Dermis microvascular lymphatic vessel endothelial cell (primary cell): Measurements from ENCODE around the gene MYPN. TPM values are rescaled to one million over a fixed set of nuclear protein-coding genes. Genes with fewer than 3 reads are reported as not detected.

Experiments
- DNase-seq, 2 donors: peaks; one replicate each; pipeline versions ENCODE4 v3.0.0 to v3.0.0-alpha.2; 2010; ENCODE audit warnings: low read depth in 2 of 2
- total RNA-seq: library from RNA; depleted of rRNA; stranded (reverse); fragments of >200 nt; gene quantifications from 2 replicates; pipeline ENCODE4 v1.2.1, GENCODE V29; 2014

Gene MYPN
- total RNA-seq, 1 donor from 2014 or later, result under 0.01 TPM

DNA sequence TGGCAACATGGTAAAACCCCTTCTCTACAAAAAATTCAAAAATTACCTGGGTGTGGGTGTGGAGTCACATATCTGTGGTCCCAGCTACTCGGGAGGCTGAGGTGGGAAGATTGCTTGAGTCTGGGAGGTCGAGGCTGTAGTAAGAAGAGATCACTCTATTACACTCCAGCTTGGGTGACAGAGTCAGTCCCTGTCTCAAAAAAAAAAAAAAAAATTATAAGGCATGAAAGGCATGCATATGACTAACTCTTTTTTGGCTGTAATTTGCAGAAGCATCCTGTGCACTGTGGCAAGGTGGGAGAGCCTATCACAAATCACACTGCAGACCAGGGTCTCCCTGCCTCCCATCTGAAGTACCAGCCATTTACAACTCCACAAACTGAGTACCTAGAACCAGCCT lies 14.1 kb upstream of the MYPN start:
- peak in 1 of 2 donors; percentile 7 for DNase-seq

DNA sequence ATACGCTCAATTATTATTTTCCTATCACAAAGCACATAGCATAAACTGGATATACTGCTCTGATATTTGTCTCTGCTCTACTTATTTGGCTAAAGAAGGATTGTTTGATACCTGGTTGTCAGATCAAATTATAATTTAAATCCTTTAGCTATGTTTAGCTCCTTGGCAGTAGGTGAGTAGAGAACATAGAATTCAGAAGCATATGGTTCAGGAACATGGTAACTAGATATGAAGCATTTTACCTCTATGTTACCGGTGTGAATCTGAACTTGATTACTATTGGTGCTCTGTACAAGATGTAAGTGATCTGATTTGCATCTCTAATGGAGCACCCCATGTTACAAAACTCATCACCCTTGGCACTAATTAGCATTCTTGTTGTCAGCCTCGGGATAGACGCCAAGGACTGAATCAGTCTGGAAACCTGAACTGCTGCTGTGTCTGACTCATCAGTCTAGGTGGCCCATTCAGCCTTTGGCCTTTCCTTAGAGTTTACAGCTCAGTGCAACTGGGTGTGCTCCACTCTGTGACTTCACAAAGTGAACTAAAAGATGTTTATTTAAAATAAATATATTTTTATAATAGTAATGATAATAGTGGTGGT lies 12.3 kb upstream of the MYPN start:
- DNase-seq, result peak in 1 of 2 donors; percentile 84

DNA sequence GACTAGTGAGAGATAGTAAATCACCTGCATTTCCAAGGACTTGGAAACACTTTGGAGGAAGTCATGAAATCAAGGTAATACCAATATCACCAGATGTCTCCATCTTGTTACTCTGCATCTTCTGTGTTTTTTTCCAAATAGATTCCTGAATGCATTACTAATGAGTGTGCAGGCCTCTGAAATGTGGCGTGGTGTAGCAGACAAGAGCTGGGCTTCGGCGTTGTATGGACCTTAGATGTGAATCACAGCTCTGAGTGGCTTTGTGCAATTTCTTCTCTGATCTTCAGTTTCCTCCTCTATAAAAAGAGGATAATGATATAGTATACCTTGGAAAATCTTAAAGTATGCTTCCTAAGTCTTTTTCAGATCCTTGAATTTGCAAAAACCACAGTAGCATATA lies 9.6 kb upstream of the MYPN start:
- DNase-seq, result no peak

DNA sequence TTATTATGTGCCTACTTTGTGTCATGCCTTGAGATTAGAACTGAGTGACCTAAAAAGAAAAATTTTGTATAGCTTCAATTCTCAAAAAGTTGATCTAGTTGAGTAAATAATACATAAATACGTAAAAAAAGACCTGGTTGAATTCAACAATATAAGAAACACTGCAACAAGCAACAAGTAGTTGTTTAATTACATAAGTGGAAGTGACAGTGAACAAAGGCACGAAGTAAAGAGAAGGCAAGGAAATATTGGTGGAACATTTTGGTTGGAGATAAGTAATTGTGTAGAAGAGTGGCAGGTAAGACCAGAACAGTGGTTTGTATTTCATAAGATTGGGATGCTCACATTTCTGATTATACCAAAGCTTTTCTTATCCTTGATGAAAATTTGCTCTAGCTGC lies 8.2 kb upstream of the MYPN start:
- DNase-seq, result no peak

DNA sequence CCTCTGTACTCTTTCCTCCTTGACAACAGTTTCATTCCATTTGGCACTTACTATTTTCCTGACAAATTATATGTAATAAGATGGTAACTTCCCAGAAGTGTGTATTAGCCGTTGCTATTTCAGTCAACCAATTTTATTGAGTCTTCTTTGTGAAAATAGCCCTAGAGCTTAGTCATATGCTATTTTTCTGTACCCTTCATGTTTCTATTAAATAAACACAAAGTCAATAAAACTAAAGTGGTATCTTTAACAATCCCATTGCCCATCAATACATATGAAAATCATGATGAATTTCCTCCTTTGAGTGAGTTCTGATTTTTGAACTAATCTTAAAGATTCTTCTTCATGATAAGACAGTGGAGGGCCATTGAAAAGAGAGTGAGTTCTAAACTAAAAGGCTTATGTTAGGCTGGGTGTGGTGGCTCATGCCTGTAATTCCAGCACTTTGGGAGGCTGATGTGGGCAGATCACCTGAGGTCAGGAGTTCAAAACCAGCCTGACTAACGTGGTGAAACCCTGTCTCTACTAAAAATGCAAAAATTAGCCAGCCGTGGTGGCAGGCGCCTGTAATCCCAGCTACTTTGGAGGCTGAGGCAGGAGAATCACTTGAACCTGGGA lies 5.9 kb upstream of the MYPN start:
- DNase-seq, result no peak

DNA sequence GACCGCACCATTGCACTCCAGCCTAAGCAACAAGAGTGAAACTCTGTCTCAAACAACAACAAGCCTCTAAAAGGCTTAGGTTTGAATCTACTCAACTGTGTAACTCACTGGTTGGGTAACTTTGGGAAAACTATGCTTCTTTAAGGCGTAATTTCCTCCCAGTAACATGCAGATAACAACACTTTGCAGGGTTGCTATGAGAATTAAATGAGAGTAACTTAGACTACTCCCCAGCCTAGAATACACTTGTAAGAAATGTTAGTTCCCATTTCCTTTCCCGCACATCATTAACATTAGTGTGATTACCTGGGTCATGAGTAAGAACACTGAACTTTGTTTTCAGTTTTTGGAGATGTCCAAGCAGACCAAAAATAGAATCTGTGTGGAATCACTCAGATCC lies 5.4 kb upstream of the MYPN start:
- no peak for DNase-seq

DNA sequence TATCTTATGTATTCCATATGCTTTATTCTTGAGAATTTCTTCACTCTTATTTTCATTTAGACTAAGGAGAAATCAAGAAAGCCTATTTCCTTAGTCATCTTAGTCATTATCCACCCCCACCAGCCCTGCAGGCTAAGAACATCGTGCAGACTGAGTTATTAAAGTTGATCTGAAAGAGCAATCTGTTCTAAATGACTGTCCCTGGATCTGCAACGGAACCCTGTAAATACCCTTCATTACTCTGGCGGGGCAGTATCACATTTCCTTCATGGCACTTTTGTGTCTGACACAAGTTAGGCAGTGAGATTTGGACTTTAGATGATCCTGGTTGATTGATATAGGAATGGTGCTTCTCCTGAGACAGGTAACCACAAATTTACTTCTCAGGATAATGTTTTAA lies 3.5 kb upstream of the MYPN start:
- no peak for DNase-seq

DNA sequence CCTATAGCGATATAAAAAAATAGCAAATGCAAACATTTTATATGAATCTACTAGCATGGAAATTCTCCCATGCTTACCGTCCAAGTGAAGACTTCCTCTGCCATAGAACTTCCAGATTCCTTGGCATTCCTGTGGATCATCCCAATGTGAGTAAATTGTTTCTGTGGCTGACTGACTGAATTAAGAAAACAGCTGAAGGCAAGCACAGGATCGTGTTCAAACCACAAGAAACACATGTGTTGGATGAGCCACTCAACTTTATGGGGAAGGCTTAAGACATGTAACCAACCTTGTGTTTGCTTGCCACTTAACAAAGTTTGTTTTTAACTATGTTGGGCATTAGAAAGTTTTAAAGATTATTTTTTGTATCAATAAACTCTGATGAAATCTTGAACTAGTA lies 2.6 kb upstream of the MYPN start:
- DNase-seq, result no peak

DNA sequence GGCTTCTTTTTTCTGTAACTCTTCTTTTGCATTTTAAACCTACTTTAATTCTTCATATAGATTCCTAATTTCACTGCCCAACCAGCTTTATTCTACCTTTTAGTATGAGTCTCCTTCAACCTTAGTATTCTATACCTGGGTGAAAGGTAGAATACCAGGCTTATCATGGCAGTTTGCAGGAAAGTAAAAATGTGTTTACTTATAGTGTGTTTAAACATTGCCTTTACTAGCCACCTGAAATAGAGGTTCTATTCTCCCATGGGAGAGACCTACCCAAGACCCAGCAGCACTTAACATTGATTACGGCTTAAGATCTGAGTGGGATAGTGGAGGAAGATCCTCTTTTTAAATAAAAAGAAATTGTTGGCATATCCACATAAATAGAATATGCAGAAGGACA lies 1.6 kb upstream of the MYPN start:
- DNase-seq, result no peak

DNA sequence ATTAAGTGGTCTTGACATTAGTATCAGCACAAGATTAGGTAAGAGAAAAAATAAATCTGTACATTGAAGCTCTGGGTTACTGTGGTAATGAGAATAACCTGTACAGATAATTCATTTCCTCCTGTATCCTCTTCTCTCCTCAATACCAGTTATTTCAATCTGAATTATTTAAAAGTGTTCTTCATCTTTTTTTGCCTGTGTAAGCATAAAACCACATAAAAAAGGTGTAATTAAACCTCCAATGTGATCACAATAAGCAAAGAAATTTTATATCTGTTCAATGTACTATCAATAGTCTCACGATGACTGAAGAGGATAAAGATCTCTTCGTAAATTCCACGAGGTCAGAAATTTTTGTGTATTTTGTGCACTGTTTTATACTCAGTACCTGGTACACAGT lies 1.2 kb upstream of the MYPN start:
- no peak for DNase-seq

DNA sequence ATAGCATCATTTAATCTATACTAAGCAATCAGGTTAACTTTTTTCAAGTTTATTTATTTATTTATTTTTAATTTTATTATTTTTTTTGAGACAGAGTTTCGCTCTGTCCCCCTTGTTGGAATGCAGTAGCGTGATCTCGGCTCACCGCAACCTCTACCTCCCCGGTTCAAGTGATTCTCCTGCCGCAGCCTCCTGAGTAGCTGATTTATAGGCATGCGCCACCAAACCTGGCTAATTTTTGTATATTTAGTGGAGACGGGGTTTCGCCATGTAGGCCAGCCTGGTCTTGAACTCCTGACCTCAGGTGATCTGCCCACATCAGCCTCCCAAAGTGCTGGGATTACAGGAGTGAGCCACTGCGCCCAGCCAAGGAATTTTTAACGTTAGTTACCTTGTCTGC lies 635 bp upstream of the MYPN start:
- DNase-seq, result no peak

DNA sequence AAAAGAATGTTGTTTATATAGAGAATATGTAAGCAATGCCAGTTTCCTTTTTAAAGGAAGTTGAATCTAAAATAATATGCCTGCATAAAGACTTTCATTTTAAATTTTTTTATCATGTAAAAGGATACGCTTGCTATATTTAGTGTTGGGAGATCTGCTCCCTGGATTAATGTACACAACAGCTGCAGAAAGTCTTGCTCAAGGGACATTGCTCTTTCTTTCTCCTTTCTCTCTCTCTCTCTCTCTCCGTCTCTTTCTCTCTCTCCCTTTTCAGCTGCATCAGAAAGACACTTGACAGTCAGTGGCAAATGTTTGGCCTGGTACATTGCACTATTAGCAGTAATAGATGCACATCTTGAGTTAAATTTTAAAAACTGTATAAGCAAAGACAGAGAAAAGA lies 739 bp downstream of the MYPN start:
- DNase-seq, result no peak

DNA sequence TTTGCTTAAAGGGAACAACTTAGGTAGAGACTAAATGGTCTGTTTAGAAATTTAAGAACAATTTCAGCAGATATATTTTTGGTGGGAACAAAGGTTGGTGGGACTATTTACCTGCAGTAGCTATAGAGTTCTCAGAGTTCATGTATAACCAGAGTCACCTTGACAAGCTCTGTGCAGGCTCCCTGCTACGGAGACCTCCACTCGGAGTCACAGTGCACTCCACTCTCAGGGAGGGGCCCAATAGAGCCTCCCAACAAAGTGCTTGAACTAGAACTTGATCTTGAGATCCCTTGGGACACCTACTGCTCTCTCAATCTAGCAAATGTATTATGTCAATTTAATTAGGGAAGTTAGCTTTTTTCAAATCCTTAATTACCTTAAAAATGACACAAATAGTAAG lies 2.3 kb downstream of the MYPN start:
- no peak for DNase-seq

DNA sequence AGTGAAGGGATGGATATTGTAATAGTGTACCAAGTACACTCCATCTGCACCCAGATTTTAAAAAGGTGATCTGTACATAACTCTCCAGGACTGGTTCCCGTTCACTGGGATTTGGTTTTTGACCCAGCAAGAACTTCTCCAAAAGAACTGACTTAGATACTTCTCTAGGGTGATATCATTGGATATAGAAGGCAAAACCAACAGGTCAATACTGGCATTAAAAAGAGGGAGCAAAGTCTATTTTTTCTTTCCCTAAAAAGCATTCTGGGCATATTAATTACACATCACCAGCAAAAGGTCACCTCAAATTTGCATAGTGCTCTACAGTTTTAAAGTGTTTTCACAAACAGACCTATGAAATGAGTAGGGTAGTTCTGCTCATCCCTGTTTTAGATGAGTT lies 3.5 kb downstream of the MYPN start:
- DNase-seq, result no peak

DNA sequence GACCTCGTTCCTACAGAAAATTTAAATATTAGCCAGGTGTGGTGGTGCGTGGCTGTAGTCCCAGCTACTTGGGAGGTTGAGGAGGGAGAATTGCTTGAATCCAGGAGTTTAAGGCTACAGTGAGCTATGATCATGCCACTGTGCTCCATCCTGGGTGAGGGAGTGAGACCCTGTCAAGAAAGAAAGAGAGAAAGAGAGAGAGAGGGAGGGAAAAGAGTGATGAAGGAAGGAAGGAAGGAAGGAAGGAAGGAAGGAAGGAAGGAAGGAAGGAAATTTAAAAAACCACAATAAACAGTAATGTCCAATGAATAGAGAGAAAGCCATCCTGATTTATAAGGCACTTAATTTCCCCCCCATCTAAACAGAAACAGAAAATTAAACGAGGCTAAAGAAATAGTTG lies 9.4 kb downstream of the MYPN start:
- DNase-seq, result no peak

DNA sequence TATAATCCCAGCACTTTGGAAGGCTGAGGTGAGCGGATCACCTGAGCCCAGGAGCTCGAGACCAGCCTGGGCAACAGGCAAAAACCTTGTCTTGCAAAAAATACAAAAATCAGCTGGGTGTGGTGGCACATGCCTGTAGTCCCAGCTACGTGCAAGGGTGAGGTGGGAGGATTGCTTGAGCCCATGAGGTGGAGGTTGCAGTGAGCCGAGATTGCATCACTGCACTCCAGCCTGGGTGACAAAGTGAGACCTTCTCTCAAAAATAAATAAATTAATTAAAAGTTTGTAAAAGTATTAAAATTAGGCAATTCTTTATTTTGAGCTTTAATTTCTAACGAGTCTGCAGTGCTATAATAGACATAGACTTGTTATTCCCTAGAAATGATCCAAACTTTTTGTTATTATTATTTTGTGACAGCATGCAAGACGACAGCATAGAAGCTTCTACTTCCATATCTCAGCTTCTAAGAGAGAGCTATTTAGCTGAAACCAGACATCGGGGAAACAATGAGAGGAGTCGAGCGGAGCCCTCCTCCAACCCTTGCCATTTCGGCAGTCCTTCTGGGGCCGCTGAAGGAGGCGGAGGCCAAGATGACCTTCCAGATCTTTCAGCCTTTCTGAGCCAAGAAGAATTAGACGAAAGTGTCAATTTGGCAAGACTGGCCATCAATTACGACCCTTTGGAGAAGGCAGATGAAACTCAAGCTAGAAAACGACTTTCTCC lies 11.9 kb downstream of the MYPN start:
- DNase-seq, result no peak

DNA sequence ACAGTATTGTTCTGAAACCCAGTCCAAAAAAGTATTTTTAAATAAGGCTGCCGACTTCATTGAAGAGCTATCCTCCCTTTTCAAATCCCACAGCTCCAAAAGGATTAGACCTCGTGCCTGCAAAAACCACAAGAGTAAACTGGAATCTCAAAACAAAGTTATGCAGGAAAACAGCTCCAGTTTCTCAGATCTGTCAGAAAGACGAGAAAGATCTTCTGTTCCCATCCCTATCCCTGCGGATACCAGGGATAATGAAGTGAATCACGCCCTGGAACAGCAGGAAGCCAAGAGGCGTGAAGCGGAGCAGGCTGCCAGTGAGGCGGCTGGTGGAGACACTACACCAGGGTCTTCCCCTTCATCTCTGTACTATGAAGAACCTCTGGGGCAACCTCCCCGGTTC lies 12.6 kb downstream of the MYPN start:
- DNase-seq, result no peak

DNA sequence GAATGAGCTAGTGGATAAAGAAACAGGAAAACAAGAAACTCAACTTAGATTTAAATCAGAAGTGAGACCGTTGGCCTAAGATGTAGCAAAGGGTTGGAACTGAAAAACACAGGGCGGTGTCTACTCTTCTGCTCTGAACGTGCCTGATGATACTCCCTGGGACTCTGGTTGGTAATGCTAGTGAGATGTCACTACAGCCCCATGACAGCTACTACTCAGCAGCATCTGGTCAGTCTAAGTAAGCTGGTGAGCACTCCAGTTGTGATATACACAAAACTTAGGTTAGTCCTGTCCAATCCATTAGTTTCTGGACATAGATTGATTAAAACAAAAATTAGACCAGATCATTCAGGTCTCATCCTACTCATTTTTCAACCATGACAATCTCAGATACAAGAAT lies 15.4 kb downstream of the MYPN start:
- no peak for DNase-seq

DNA sequence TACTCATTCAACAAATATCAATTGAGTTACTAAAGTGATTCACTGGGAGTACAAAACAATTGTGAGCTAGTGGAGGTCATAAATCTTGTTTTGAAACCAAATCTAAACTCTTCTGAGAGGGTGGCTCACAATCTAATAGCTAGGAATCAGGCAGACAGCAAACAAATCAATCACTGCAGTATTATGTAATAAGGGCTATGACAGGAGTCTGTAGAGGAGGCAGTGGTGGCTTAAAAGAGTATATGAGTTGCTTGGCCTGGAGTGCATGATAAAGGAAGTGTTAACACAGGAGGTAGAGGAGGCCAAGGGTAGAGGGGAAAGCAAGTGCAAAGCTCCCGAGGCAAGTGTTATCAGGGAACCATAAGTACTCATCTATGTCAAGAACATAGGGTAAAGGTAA lies 16.5 kb downstream of the MYPN start:
- DNase-seq, result no peak

DNA sequence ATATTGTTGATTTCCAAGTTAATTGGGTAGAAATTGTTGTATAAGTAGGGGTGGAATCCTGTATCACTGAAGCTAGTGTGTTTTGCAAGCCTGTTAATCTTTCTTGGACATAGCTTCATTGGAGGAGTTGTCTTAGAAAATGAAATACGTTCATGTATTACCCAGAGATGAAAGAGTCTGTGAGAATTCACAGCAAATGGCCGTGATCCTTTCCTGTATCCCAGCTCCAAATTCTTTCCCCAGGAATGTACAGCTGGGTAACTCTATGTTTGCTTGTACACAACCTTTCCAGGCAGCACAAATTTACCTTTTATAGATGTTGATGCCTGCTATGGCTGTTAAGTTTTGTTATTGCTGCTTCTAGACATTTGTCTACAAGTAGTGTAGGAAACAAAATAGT lies 18.7 kb downstream of the MYPN start:
- DNase-seq, result no peak

DNA sequence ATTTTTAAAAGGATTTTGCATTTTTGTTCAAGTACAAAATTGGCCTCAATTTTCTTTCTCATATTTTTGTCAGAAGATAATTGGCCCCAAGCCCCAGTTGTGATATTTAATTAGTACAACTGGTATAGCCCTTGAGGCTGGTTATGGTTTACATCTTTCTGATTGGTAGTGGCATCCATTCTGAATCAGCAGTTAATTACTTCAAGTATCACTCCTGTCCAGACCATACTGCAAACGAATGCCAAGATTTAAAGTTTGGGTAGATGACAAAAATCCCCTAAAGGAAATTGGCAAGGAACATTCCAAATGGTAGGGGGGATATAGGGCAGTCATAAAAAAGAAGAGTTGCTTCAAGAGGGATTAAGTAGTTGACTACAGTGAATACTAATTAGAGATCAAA lies 23.1 kb downstream of the MYPN start:
- no peak for DNase-seq

DNA sequence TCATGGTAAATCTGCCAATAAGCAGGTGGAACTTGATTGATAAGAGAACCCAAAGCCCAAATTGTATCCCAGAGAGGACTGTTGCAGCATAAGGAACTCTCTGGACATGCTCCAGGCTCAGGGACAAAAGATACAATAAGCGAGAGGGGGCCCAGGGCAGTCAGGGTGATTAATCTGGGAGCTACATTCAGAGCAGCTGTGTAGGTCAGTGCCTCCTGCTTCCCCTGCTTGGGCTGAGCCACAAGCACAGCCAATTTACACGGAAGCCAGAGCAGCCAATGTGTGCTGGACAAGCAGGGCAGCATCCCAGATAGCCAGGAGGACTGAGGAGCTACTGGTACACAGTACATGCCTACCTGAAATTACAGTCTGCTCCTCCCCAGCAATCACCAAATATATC lies 24.2 kb downstream of the MYPN start:
- peak; percentile 50 to 91 for DNase-seq

DNA sequence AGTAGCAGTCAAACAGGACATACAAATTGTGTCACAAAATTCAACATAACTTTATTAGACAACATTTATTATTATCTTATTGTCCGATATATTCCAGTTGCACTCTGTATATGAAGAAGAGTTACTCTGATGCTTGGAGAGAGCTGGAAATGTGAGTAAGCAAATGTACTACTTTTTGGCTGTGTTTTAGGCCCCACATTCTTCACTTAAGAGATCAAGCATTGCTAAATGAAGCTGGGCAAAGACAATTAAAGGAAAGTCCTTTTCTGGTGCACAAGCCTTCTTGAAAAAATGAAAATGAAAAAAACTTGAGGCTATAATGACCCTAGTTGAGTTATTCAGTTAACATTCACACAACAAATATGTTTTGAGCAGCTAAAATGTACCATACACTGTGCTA lies 26.1 kb downstream of the MYPN start:
- DNase-seq, result peak in 1 of 2 donors; percentile 6
